GM19452 (cell line): ENCODE results near the gene ATCAY.
"Not testable (repeated sequence)": the region's sequence is repeated elsewhere in the genome, so short reads cannot be mapped to it uniquely, and the experiment has no call there.

Source experiments
- ATAC-seq: cut with Tn5 transposase; IDR thresholded peaks from one replicate; pipeline ENCODE4 v1.9.1; 2021; ENCODE audit not compliant: unreplicated experiment

ATCAY gene

GRCh38 chr19:3944018-3944721 lies 63.7 kb downstream of the ATCAY start:
- ATAC-seq: no peak

- ATAC-seq: no peak
Observed at GRCh38 chr19:3945838-3946237, 65.4 kb downstream of the ATCAY start.

GRCh38 chr19:3947316-3947933 lies 66.9 kb downstream of the ATCAY start:
- ATAC-seq: not testable (repeated sequence)

- no peak for ATAC-seq
Observed at GRCh38 chr19:3949294-3949693, 68.8 kb downstream of the ATCAY start.

GRCh38 chr19:3949997-3950859 lies 69.7 kb downstream of the ATCAY start:
- ATAC-seq: no peak

GRCh38 chr19:3950871-3951861 lies 70.7 kb downstream of the ATCAY start:
- no peak for ATAC-seq

GRCh38 chr19:3952755-3953276 lies 72.3 kb downstream of the ATCAY start:
- not testable (repeated sequence) for ATAC-seq

GRCh38 chr19:3954107-3954506 lies 73.6 kb downstream of the ATCAY start:
- ATAC-seq: no peak

- not testable (repeated sequence) for ATAC-seq
Observed at GRCh38 chr19:3955276-3955675, 74.8 kb downstream of the ATCAY start.

GRCh38 chr19:3955688-3956087 lies 75.2 kb downstream of the ATCAY start:
- ATAC-seq: no peak

GRCh38 chr19:3958836-3959765 lies 78.6 kb downstream of the ATCAY start:
- no peak for ATAC-seq

GRCh38 chr19:3959766-3960131 lies 79.3 kb downstream of the ATCAY start:
- no peak for ATAC-seq

- no peak for ATAC-seq
Observed at GRCh38 chr19:3961007-3961406, 80.5 kb downstream of the ATCAY start.

GRCh38 chr19:3963458-3964255 lies 83.2 kb downstream of the ATCAY start:
- ATAC-seq: no peak

GRCh38 chr19:3964256-3965194 lies 84.0 kb downstream of the ATCAY start:
- no peak for ATAC-seq

GRCh38 chr19:3966051-3967017 lies 85.8 kb downstream of the ATCAY start:
- ATAC-seq: no peak
